Activated CD4-positive, alpha-beta T cell treated with anti-CD3 and anti-CD28 coated beads for 1 hour (primary cell): ENCODE results near the gene FREM1.

Experiments
- DNase-seq: peaks from one replicate; pipeline ENCODE4 v3.0.0-alpha.2; 2020

The FREM1 gene

DNA sequence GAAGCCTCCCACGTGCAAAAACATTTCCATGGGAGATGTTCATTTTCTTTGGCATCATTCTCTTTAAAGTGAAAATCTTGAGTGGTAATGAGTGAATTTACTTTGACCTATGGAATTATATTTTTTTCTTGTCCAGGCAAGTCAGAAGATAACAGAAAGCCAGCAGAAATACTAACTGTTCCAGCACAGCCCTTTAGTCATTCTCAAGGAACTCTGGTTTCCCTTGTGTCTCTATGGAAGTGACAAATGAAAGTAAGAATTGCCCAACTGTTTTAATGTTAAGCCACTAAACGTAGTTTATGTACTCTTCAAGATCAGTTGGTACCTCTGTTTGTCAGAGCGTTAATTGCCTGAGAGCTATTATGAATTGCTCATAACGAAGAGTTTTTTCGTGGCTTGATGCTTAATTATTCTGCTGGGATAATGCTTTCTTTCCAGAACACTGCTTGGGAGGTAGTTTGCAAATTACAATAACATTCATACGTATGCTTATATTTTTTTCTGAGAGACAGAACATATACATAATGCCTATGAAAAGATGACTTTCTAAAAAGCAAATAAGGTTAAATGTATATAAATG is 103.2 kb downstream of the FREM1 start:
- DNase-seq = no peak

DNA sequence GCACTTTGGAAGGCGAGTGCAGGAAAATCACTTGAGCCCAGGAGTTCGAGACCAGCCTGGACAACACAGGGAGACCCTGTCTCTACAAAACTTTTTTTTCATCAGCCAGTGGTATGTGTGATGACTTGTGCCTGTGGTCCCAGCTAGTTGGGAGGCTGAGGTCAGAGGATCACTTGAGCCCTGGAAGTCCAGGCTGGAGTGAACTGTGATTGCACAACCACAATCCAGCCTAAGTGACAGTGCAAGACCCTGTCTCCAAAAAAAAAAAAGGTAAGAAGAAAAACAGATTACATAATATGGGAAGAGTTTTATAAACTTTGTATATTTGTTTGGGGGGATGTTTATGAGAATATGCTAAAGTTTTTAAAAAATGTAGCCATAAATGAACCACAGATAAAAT is 111.2 kb downstream of the FREM1 start:
- DNase-seq = no peak

DNA sequence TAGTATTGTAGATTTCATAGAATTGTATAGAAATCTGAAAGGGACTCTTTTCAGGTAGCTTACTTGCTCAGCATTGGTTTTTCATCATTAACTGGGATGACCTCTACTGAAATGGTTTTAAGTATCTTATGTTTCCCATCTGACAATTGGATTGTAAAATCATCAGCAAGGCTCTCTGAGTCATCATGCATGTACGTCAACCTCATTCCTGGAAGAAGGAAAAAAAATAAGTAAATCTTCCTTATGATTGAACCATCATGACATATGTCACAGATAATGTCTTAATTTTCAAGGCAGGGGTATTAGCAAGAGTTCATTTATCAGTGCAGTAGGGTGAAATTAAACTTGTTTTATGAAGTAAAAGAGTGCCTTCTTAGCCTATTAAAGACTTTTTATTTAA is 112.8 kb downstream of the FREM1 start:
- DNase-seq = no peak

DNA sequence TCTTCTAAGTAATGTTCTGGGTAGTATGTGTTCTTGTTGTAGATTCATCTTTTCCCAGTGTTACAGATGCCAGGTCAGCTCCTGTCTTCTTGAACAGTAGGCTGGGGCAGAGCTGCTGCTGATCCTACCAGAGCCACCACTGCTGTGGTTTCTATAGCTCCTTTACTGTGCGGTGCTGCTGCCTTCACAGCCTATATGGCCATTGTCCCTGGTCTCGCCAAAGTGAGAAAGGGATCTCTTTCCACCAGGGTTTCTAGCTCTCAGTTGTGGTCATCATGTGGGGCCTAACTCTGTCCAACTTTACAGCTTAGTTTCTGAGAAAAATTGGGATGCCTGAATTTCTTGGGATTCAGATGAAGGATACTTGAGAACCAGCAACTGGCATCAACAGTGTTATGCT is 116.8 kb downstream of the FREM1 start:
- no peak for DNase-seq

DNA sequence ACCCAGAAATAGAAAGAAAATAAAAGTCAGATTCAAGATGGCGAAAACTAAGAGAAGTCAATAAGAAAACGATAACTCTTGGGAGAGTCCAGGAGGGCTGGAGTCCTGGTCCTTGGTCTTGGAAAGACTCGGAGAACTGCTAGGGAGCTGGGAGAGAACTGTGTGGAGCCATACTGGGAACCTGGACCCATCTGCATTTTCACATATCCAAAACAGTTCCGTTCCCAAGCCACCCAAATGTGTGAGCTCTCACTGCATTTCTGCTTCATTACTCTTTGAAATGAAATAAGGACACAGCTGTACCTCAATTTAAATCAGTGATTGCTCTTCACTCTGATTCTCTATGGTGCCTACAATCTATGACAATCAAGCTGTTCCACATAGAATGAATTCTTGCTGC is 119.6 kb downstream of the FREM1 start:
- DNase-seq = no peak

DNA sequence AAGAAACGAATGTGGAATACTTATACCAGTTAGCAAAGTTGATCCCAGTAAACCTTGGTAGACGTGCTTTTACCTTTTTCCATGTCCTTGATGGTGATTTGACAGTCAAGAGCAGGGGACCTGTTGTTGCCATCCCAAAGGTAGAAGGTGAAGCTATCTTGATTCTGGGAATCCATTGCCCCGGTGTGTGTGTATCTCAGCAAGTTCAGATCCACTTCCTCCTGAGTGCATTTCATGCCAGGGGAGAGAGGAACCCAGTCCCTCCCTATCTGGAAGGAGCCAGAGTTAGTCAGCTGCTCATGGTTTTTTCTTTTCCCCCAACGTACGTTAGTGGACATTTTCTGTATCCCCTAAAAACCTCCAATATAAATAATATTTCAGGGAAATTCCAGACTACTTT is 121.4 kb downstream of the FREM1 start:
- DNase-seq = no peak

DNA sequence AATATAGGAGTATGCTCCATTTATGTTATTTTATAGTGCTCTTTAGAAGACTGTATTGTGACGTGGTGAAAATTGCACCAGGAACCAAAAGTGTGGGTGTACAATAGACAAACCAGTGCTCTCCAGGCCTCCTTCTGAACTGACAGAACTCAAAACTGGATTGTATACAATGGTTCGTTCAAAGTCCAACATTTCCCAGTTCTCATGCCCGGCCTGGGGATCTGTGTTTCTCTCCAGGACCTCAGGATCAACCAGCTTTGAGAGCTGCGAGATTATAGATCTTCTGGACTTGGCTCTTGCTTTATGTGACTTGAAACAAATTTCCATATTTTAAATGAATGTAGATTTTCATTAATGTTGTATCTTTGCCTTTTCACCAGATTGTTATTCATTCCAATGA is 126.9 kb downstream of the FREM1 start:
- DNase-seq = no peak

DNA sequence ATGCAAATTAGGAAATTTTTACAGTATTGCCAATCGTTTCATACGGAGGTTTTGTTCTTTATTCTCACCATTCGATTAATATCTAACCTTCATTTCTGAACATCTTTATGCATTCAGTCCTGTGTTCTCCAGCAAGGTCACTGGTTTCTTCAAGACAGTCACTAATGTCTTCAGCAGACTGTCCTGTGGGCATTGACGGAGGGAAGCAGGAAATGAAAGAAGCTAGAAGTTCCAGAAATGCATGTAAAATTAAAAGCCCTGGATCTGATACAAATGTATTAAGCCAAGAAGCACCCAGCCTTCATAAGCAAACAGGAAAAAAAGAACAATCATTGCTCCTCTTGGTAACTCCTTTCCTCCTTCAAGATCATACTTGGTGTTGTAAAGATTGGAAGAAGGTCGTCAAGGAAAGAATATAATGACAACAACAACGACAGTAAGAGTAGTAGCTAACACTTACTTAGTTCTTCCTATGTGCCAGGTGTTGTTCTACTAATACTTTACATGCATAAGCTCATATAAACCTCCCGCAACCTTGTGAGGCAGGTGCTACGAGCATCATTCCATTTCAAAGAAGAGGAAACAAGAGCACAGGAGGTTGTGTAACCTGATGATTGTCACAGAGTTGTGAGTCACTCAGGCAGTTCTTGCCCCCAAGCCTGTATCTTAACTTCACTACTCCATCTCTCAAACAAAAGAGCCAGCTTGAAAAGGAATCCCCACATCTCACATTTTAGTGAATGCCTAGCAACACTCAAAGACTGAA is 127.8 kb downstream of the FREM1 start:
- DNase-seq = no peak

DNA sequence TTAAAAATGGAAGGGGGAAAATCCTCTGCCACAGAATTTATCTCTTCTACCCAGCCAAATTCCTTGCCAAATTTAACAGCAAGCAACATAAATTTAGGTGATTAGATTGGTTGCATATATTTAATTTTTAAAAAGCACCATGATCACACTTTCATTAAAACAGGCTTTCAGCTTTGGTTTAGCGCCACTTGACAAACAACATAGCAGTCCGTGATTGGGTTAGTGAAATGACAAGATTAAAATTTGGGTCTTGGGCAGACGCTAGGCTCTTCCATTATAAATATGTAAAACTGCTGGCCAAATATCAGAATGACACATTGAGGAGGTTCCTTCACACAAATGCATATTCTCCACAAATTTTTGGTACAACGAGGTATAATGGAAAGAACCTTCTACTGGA is 129.5 kb downstream of the FREM1 start:
- no peak for DNase-seq

DNA sequence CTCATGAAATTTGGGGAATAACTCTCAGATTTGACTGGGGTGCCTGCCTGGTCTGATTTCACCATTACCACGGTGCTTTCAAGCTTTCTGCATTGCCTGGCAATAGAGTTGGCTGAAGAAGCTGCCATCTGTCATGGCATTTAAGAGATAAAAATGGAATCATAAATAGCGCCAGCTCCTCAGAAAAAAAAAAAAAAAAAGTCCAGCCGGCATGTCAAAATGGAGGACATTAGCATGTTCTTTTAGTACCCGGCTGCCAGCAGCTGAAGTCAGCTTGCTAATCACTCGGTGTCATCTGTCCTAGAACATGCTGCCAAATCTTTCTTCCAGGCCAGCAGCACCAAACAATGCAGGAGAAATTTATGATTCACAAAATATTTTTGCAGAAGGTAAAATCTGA is 130.0 kb downstream of the FREM1 start:
- no peak for DNase-seq

DNA sequence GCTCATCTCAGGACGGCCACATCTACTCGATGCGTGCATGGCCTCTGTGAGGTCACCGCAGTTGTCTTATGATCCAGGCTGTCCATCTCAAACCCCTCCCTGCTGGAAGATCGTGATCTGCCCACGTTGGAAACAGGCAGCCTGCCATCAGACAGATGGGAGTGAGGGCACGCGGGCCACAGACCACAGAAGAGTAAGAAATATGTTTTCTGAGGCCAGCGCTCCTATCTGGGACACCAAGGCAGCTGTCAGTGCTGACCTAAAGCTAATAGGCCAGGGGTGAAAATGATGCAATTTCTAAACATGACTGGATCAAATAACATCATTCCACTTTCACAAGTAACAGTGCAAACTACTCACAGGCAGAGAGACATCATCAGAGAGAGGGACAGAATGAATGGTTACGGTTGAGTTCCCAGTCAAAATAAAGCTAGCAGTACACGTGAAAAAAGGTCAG is 130.6 kb downstream of the FREM1 start:
- DNase-seq = no peak

DNA sequence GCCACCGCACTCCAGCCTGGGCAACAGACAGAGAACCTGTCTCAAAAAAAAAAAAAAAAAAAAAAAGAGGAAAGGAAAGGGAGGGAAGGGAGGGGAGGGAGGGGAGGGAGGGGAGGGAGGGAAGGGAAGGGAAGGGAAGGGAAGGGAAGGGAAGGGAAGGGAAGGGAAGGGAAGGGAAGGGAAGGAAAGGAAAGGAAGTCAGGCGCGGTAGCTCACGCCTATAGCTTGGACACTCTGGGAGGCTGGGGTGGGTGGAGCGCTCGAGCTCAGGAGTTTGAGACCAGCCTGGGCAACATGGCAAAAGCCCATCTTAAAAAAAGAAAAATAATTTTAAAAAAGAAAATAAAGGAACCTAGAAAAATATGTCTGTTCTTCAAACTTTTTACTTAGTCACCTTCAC is 131.7 kb downstream of the FREM1 start:
- DNase-seq = no peak

DNA sequence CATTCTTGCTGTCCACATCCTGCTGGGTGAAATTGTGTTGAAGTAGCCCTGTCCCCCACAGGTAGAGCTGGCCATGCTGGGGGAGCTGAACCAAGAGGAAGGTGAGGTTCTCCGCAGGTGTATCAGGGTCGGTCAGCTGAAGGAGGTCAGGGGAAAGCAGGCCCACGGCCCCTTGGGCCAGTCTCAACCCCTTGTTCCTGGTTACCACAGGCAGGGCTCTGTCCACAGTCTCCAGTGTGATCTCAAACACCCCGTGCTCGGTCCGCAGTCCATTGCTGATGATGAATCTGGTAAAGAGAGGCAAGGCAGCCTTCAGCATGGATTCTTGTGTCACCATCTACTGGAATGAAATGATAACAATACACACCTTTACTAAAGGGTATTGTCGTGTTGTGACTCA is 134.3 kb downstream of the FREM1 start:
- DNase-seq = no peak

DNA sequence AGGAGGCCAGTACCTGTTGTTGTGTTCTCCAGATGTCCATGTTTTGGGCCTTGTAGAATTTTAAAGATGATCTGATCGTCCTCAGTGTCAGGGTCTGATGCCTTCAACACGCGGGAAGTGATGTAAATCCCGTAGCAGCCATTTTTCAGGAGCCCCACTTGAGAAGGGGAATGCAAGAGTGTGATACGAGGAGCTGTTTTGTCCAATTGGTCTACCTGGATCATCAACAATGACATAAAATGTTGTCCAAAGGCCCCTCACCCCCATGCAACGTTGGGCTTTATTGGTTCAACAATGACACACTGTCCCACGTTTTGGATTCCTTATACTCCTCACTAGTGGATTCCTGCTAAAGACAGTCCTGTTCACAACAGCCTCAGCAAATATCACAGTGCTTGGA is 139.6 kb downstream of the FREM1 start:
- DNase-seq = no peak

DNA sequence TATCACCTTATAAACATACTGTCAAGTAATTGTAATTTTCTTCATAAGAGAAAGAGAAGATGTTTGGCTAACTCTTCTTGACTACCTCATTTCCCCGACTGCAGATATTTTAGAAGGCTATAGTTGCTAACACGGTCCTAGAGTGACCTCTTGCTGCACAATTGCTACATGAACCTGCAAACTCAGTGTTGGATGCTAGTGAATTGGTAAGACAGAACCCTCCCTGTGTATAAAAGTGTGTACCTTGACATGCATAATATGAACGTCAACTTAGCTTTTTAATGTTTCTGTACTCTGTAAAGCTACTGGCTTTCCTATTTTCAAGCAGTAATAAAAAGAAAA is 141.0 kb downstream of the FREM1 start:
- no peak for DNase-seq

DNA sequence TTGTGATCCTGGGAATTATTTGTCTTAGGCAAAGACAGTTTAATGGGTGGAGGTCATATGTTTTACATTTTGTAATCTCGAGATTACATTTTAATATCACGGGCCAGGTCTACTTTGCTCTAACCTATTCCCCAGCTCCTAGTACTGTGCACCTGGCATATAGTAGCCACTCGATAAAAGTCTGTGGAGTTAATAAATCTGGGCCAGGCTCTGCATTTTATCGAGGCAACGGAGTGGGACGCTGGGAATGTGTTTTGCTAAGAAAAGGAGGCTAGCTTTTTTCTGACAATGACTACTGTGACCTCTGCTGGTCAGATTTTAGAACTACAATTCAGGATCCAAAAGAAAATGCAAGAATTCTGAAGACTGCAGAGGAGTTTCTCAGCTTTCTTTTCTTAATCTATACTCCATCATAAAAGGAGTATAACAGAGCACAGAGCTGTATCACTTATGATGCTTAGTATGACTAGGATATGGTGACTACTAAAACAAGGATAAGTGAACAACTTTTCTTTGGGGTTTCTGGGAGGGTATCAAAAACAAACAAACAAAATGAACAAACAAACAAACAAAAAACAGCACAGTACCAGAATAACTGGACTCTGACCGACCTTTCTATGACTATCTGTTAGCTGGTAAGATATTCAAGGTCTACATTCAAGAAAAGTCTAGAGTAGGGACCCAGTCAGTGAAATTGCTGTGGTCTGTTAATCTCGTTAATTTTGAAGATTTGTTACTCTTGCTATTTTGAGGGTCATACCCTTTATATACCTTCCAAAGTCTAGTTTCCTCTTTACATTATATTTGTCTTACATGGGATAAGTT is 141.6 kb downstream of the FREM1 start:
- DNase-seq = no peak

DNA sequence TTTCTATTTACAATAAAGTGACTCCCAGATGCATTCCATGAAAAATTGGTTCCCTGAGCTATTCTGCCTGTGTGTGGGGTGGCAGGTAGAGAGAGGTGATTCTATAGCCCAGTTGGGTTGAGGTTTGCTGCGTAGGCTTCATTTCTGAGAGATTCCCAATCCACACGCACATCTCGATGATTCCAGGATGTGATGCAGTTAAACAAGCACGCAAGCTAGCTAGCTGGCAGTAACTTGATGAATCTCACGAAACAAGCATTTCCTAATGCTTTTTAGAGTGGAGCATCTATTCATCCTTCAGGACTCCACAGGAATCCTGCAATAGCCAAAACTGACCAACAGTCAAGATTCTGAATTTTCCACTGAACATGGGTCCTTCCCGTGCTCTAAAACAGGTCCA is 143.9 kb downstream of the FREM1 start:
- no peak for DNase-seq

DNA sequence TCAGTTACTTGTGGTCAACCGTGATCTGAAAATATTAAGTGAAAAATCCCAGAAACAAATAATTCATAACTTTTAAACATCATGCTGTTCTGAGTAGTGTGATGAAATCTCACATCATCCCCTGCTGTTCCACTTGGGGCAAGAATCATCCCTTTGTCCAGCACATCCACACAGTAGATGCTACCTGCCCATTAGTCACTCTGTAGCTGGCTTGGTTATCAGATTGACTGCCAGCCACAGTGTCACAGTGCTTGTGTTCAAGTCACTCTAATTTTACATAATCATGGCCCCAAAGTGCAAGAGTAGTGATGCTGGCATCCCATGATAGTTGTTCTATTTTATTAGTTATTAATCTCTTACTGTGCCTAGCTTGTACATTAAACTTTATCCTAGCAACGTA is 148.6 kb downstream of the FREM1 start:
- no peak for DNase-seq

DNA sequence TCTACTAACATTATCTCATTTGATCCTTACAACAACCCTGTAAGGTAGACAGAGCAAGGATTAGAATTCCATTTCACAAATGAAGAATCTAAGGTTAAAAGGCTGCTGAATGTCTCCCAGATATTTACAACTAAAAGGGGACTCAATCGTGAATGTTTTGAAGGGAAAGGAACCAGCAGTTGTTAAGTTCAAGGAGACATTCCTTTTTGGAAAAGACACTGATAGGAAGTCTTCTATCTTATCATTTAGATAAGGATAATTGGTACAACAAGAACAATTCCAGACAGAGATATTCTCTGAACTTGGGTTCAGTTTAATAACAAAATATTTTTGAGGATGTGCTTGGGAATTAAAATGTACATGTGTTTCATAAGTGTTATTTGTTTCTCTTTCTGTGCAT is 150.2 kb downstream of the FREM1 start:
- DNase-seq = no peak

DNA sequence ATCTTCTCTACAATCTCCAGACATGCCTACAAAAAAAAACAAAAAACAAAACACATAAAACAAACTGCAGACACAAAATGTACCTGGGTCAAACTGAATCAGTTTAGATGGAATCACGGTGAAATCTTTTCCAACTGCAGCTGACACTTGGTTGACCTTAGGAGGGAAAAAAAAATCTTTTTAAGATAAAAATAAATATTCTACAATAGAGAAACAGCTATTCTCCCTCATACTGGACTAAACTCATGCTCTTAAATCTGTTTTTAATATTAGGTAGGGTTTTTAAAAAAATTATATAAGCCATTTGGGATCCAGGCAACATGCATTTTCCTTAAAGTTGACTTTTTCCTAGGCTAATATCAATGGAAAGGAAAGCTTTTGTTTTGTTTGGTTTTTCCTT is 153.9 kb downstream of the FREM1 start:
- DNase-seq = no peak

DNA sequence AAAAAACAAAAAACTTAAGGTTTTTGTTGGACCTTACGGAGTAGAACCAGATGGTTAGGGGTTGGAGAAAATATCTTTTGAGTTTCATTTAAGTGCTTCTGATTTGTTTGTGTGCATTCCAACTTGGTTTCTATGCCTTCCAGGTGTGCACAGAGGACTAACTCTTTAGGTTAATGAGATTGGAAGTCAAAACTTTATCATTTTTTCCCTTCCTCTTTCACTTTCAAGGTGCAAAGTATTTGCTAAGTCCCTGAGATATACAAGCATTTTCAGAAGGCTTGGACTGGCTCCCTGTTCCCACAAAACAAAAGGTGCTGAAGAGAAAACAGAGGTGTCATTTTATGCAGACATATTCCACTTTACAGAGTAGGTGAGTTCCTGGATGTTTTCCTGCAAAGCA is 157.4 kb downstream of the FREM1 start:
- DNase-seq = no peak

DNA sequence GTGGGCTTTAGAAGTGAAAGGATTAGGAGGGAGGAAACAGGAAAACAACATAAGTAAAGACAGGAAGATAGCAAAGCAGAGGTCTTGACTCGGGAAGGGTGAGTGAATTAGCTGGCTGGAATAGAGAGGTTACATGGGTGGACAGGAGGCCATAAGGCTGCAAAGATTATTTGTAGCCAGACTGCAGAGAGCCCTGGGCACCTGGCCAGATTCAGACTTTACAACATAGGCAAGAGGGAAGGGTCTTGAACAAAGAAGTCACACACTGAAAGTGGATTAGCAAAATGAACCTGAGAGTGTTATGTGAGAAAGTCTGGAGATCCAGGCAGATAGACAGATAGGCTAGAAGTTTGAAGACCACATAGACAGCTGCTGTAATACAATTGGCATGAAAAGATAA is 158.0 kb downstream of the FREM1 start:
- DNase-seq = no peak

DNA sequence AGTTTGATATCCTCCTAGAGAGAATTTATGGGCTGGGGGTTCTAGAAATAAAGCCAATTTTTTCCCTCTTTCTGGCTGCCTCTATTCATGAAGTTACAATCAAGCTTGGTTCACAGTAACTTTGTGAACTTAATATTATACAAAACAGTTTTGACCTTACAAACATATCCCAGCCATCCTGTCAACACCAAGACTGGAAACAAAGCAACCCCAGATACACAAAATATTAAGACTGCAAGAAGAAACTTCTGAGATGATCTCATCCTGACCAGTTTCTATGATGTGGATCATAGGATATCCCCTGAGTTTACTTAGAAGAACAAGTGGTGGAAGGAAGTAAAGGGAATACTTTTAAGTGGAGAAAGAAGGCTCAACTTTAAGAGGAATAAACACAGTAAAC is 159.4 kb downstream of the FREM1 start:
- DNase-seq = no peak

DNA sequence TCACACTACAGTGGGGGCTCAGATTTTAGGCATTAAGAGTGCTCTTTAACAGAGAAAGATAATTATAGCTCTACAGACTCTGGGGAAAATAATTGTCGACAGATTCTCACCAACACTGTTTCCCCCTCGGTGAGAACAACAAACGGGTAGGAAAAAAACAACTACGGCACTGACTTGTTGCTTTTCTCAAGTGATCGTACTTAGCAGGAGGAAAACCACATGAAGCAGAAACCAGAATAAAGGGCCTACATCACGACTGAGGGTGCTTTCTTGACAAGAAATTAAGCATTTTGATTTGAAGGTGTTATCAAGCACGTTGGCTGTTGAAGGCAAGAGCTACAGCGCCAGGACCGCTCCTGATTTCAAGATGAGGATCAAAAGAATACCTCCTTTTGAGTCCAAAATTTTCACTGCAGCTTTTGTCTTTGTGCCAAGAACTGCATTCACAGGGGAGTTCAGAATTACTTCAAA is 160.5 kb downstream of the FREM1 start:
- no peak for DNase-seq
